Spinal cord (tissue), 10 donors: Measurements from ENCODE around the gene UQCRHL. TPM values are rescaled to one million over a fixed set of nuclear protein-coding genes. Genes with fewer than 3 reads are reported as not detected.

Experiments used
- DNase-seq, 6 donors: peaks; one replicate each; pipeline versions ENCODE4 v3.0.0 to v3.0.0-alpha.2; 2013 to 2015; ENCODE audit warnings: low spot score in 6 of 6, low read depth in 4 of 6
- H3K27ac ChIP-seq: one replicate; pipeline ENCODE4 v1.5.1; 2013; ENCODE audit warnings: low read depth, low read length, control low read depth
- H3K27me3 ChIP-seq: one replicate; pipeline ENCODE4 v1.6.1; 2013; ENCODE audit warnings: low read length; ENCODE audit not compliant: control insufficient read depth, insufficient read depth
- H3K36me3 ChIP-seq: one replicate; pipeline ENCODE4 v1.6.1; 2013; ENCODE audit warnings: low read length; ENCODE audit not compliant: control insufficient read depth, insufficient read depth
- H3K4me1 ChIP-seq: one replicate; pipeline ENCODE4 v1.6.1; 2013; ENCODE audit warnings: low read length; ENCODE audit not compliant: control insufficient read depth, insufficient read depth
- H3K4me3 ChIP-seq: one replicate; pipeline ENCODE4 v1.5.1; 2013; ENCODE audit warnings: low read depth, low read length, control low read depth
- H3K9me3 ChIP-seq: one replicate; pipeline ENCODE4 v1.6.1; 2013; ENCODE audit warnings: low read length; ENCODE audit not compliant: control insufficient read depth, insufficient read depth
- WGBS: methylation state at CpG from one replicate; pipeline ENCODE4 v1.1.5; 2013; ENCODE audit warnings: missing lambda C conversion rate; ENCODE audit not compliant: insufficient coverage; 5-methylcytosine and 5-hydroxymethylcytosine counted together
- polyA plus RNA-seq, 2 donors: library from polyadenylated mRNA; unstranded; fragments of 120-200 nt; gene quantifications; one replicate each; pipeline ENCODE4 v1.2.1, GENCODE V29; 2013; ENCODE audit not compliant: insufficient read length in 2 of 2
- total RNA-seq, 2 donors: library from RNA; depleted of rRNA in 1 of 2; stranded (reverse); fragments of 120-200 nt in 1 of 2; fragments of >200 nt in 1 of 2; gene quantifications; one replicate each; pipeline versions ENCODE4 v1.2.3 to v1.2.4, GENCODE V29; 2013 to 2014
- donor health status: healthy.

Gene UQCRHL
- total and polyA plus RNA-seq, 4 donors, result 1.3 to 8.4 (median 2.7) TPM

GRCh38 chr1:15825800-15826199 lies 18.4 kb upstream of the UQCRHL start:
- H3K36me3 ChIP-seq, result no peaks in the 10 kb centered on the region
- no peak overlapping the region for H3K27ac ChIP-seq
- H3K4me1 ChIP-seq, result peaks cover 3% of the 10 kb centered on the region
- H3K4me3 ChIP-seq, result no peak overlapping the region
- H3K9me3 ChIP-seq, result no peaks in the 10 kb centered on the region
- DNase-seq, result no peak
- H3K27me3 ChIP-seq, result no peaks in the 10 kb centered on the region

GRCh38 chr1:15820478-15820877 lies 13.0 kb upstream of the UQCRHL start:
- Histone ChIP-seq H3K27me3 (no peaks in the 10 kb centered on the region), H3K27ac (no peak overlapping the region), H3K36me3 (no peaks in the 10 kb centered on the region), H3K4me3 (no peak overlapping the region), H3K4me1 (no peaks in the 10 kb centered on the region), H3K9me3 (no peaks in the 10 kb centered on the region)
- DNase-seq, result no peak
- 94% methylated on average over 1 of the region's 3 CpGs for WGBS

GRCh38 chr1:15816674-15817073 lies 9.2 kb upstream of the UQCRHL start:
- no peak overlapping the region for H3K4me3 ChIP-seq
- H3K4me1 ChIP-seq, result no peaks in the 10 kb centered on the region
- H3K27ac ChIP-seq, result no peak overlapping the region
- 100% methylated on average over 2 of the region's 5 CpGs for WGBS
- H3K27me3 ChIP-seq, result no peaks in the 10 kb centered on the region
- no peak for DNase-seq
- no peaks in the 10 kb centered on the region for H3K36me3 ChIP-seq
- H3K9me3 ChIP-seq, result no peaks in the 10 kb centered on the region

GRCh38 chr1:15810073-15810472 lies 2.6 kb upstream of the UQCRHL start:
- Histone ChIP-seq H3K36me3 (no peaks in the 10 kb centered on the region), H3K4me3 (no peak overlapping the region), H3K27ac (no peak overlapping the region), H3K4me1 (no peaks in the 10 kb centered on the region), H3K9me3 (no peaks in the 10 kb centered on the region), H3K27me3 (no peaks in the 10 kb centered on the region)
- WGBS, result no CpG with 5 or more reads among the region's 1 CpG
- no peak for DNase-seq

- DNase-seq, result no peak
- WGBS, result 80% methylated on average over 1 of the region's 1 CpG
- H3K27ac ChIP-seq, result no peak overlapping the region
- H3K9me3 ChIP-seq, result no peaks in the 10 kb centered on the region
- H3K4me3 ChIP-seq, result no peak overlapping the region
- no peaks in the 10 kb centered on the region for H3K4me1 ChIP-seq
- no peaks in the 10 kb centered on the region for H3K27me3 ChIP-seq
- no peaks in the 10 kb centered on the region for H3K36me3 ChIP-seq
Observed at GRCh38 chr1:15808955-15809354, 1.5 kb upstream of the UQCRHL start.

- Histone ChIP-seq H3K4me3 (no peak overlapping the region), H3K4me1 (no peaks in the 10 kb centered on the region), H3K27ac (no peak overlapping the region), H3K9me3 (no peaks in the 10 kb centered on the region), H3K27me3 (no peaks in the 10 kb centered on the region), H3K36me3 (no peaks in the 10 kb centered on the region)
- 96% methylated on average over 4 of the region's 10 CpGs for WGBS
- no peak for DNase-seq
Observed at GRCh38 chr1:15807121-15807520, 328 bp downstream of the UQCRHL start.

- no peak overlapping the region for H3K4me3 ChIP-seq
- 70% methylated on average over 4 of the region's 8 CpGs for WGBS
- H3K4me1 ChIP-seq, result peaks cover 14% of the 10 kb centered on the region
- H3K27me3 ChIP-seq, result no peaks in the 10 kb centered on the region
- no peak overlapping the region for H3K27ac ChIP-seq
- no peaks in the 10 kb centered on the region for H3K9me3 ChIP-seq
- H3K36me3 ChIP-seq, result no peaks in the 10 kb centered on the region
- no peak for DNase-seq
Observed at GRCh38 chr1:15804060-15804459, 3.4 kb downstream of the UQCRHL start.

- Histone ChIP-seq H3K9me3 (no peaks in the 10 kb centered on the region), H3K4me1 (peaks cover 14% of the 10 kb centered on the region), H3K27me3 (no peaks in the 10 kb centered on the region), H3K27ac (no peak overlapping the region), H3K36me3 (no peaks in the 10 kb centered on the region), H3K4me3 (no peak overlapping the region)
- peak in 4 of 6 donors; percentile 17 to 78 (median 34) for DNase-seq
- WGBS, result no CpG with 5 or more reads among the region's 4 CpGs
Observed at GRCh38 chr1:15803380-15803779, 4.1 kb downstream of the UQCRHL start.

- DNase-seq, result no peak
- Histone ChIP-seq H3K4me1 (peaks cover 14% of the 10 kb centered on the region), H3K27me3 (no peaks in the 10 kb centered on the region), H3K36me3 (no peaks in the 10 kb centered on the region), H3K9me3 (no peaks in the 10 kb centered on the region), H3K4me3 (no peak overlapping the region), H3K27ac (no peak overlapping the region)
- WGBS, result 82% methylated on average over 14 of the region's 17 CpGs
Observed at GRCh38 chr1:15802234-15802965, 5.0 kb downstream of the UQCRHL start.
